Liver (tissue), 3 donors: ENCODE data around the gene FHDC1.

ENCODE experiments used
- ATF3 ChIP-seq: IDR thresholded peaks from 2 replicates; pipeline ENCODE4 v1.6.1; 2016; ENCODE audit warnings: antibody characterized with exemption
- CTCF ChIP-seq: fragments of 150-350 bp; IDR thresholded peaks from 2 replicates; pipeline ENCODE4 v1.5.1; 2017; ENCODE audit warnings: improper control_type of control experiment, low read depth, low read length; ENCODE audit not compliant: missing input control
- EGR1 ChIP-seq, 2 donors: IDR thresholded peaks; 2 replicates each; pipeline ENCODE4 v1.6.1; 2016 to 2018; ENCODE audit warnings: antibody characterized with exemption in 2 of 2, low read depth in 2 of 2
- FOXA1 ChIP-seq: IDR thresholded peaks from 2 replicates; pipeline ENCODE4 v1.6.1; 2016; ENCODE audit warnings: antibody characterized with exemption
- GABPA ChIP-seq, 2 donors: IDR thresholded peaks in 1 of 2; conservative IDR thresholded peaks in 1 of 2; 2 replicates each; pipeline ENCODE4 v1.6.1; 2016; ENCODE audit warnings: antibody characterized with exemption in 2 of 2, mild to moderate bottlenecking in 1 of 2, moderate library complexity in 1 of 2
- JUND ChIP-seq, 2 donors: IDR thresholded peaks; 2 replicates each; pipeline ENCODE4 v1.6.1; 2016; ENCODE audit warnings: antibody characterized with exemption in 2 of 2
- MAX ChIP-seq: IDR thresholded peaks from 2 replicates; pipeline ENCODE4 v1.6.1; 2016; ENCODE audit warnings: antibody characterized with exemption
- NR2F2 ChIP-seq: IDR thresholded peaks from 2 replicates; pipeline ENCODE4 v1.6.1; 2016; ENCODE audit warnings: antibody characterized with exemption
- RAD21 ChIP-seq, 2 donors: IDR thresholded peaks; 2 replicates each; pipeline ENCODE4 v1.6.1; 2016; ENCODE audit warnings: antibody characterized with exemption in 2 of 2, mild to moderate bottlenecking in 2 of 2
- REST ChIP-seq: IDR thresholded peaks from 2 replicates; pipeline ENCODE4 v1.6.1; 2016; ENCODE audit warnings: antibody characterized with exemption, mild to moderate bottlenecking
- RXRA ChIP-seq, 2 donors: IDR thresholded peaks; 2 replicates each; pipeline ENCODE4 v1.6.1; 2017 to 2018; ENCODE audit warnings: antibody characterized with exemption in 2 of 2, mild to moderate bottlenecking in 1 of 2
- SP1 ChIP-seq: IDR thresholded peaks from 2 replicates; pipeline ENCODE4 v1.6.1; 2018; ENCODE audit warnings: antibody characterized with exemption, mild to moderate bottlenecking
- TAF1 ChIP-seq: conservative IDR thresholded peaks from 2 replicates; pipeline ENCODE4 v1.6.1; 2016; ENCODE audit warnings: antibody characterized with exemption, mild to moderate bottlenecking
- YY1 ChIP-seq: IDR thresholded peaks from 2 replicates; pipeline ENCODE4 v1.6.1; 2016; ENCODE audit warnings: antibody characterized with exemption, mild to moderate bottlenecking
- donor health status: healthy.
- donor health status: healthy.

GRCh38 chr4:152900395-152900794 is 35.7 kb upstream of the FHDC1 start:
- TF ChIP-seq CTCF (no peak), YY1 (no peak), ATF3 (no peak), NR2F2 (no peak), EGR1 (IDR thresholded peaks at IDR 0.05; ENCODE audit: low read depth in 2 of 2) (no peak), MAX (no peak), JUND (IDR thresholded peaks at IDR 0.05) (no peak), RXRA (IDR thresholded peaks at IDR 0.05) (no peak), REST (no peak), FOXA1 (no peak), RAD21 (IDR thresholded peaks at IDR 0.05) (no peak), SP1 (no peak), GABPA (IDR thresholded peaks at IDR 0.05 in 1 of 2, conservative IDR thresholded peaks at IDR 0.05 in 1 of 2) (no peak), TAF1 (no peak)
